ENCODE results near the gene IFITM2.
A peak's percentile ranks its signal among the peaks of the same experiment; 100 is the strongest.

DNA sequence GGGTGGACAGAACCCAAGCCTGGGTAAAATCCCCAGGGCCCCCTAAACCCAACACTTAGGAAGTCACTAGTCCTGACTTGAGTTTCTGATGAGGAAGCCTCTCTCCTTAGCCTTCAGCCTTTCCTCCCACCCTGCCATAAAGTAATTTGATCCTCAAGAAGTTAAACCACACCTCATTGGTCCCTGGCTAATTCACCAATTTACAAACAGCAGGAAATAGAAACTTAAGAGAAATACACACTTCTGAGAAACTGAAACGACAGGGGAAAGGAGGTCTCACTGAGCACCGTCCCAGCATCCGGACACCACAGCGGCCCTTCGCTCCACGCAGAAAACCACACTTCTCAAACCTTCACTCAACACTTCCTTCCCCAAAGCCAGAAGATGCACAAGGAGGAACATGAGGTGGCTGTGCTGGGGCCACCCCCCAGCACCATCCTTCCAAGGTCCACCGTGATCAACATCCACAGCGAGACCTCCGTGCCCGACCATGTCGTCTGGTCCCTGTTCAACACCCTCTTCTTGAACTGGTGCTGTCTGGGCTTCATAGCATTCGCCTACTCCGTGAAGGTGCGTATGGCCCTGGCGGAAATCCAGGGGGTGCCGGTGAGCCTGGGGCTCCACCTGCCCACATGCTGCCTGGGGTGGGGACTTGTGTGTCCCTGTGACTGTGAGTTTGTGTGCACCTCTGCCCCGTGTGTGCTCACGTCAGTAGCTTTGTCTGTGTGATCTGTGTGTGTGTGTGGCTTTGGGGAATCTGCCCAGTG, 6.4 kb downstream of the IFITM2 start, which contains the start of gene IFITM1:
- peak; percentile 95 for TF ChIP-seq POLR2A (IDR thresholded peaks at IDR 0.05; ENCODE audit: low read depth, low read length)
- peak; percentile 87 for TF ChIP-seq TAF1 (IDR thresholded peaks at IDR 0.05; ENCODE audit: low read depth, low read length)
- peak; percentile 95 for TF ChIP-seq POLR2AphosphoS5 (IDR thresholded peaks at IDR 0.05; ENCODE audit: low read depth, low read length)

Measured in GM12891 (cell line).